Breast epithelium (tissue), 3 donors: ENCODE results near the gene SCO1.

Source experiments
- CTCF ChIP-seq, 3 donors: fragments of 450-650 bp; IDR thresholded peaks; one replicate each; pipeline ENCODE4 v1.5.1; 2016 to 2017; ENCODE audit warnings: antibody characterized with exemption in 3 of 3, mild to moderate bottlenecking in 3 of 3, moderate library complexity in 3 of 3
- POLR2AphosphoS5 ChIP-seq, 3 donors: sonication (generic); formaldehyde crosslinking; IDR thresholded peaks; one replicate each; pipeline ENCODE4 v1.6.1; 2017; ENCODE audit warnings: antibody characterized with exemption in 3 of 3

- TF ChIP-seq CTCF (IDR thresholded peaks at IDR 0.05) = no peak
- TF ChIP-seq POLR2AphosphoS5 (IDR thresholded peaks at IDR 0.05) = no peak
Observed at GRCh38 chr17:10649602-10650001, 47.7 kb downstream of the SCO1 start.
